Tibial nerve (tissue), 4 donors: ENCODE data around the gene ANKMY1.

ENCODE experiments used
- CTCF ChIP-seq, 5 experiments: fragments of 200-600 bp in 3 of 5; fragments of 450-650 bp in 2 of 5; sonication (generic) in 3 of 5; IDR thresholded peaks; one replicate each; pipeline ENCODE4 v1.5.1; 2016 to 2019; ENCODE audit warnings: antibody characterized with exemption in 5 of 5, mild to moderate bottlenecking in 3 of 5, moderate library complexity in 2 of 5
- EP300 ChIP-seq, 2 donors: sonication (generic); formaldehyde crosslinking; IDR thresholded peaks; one replicate each; pipeline ENCODE4 v1.6.1; 2017; ENCODE audit warnings: antibody characterized with exemption in 2 of 2, mild to moderate bottlenecking in 1 of 2
- POLR2A ChIP-seq, 2 donors: fragments of 450-650 bp; IDR thresholded peaks; one replicate each; pipeline ENCODE4 v1.6.1; 2017; ENCODE audit warnings: antibody characterized with exemption in 2 of 2, mild to moderate bottlenecking in 2 of 2, moderate library complexity in 2 of 2

GRCh38 chr2:240554767-240555493, 2.9 kb downstream of the ANKMY1 start:
- TF ChIP-seq POLR2A (IDR thresholded peaks at IDR 0.05), result no peak
- no peak for TF ChIP-seq CTCF (IDR thresholded peaks at IDR 0.05)
- no peak for TF ChIP-seq EP300 (IDR thresholded peaks at IDR 0.05)
